K562 (cell line): ENCODE data around the gene ADAM15. TPM values are rescaled to one million over a fixed set of nuclear protein-coding genes. Genes with fewer than 3 reads are reported as not detected.

Experiments used
- ASH1L ChIP-seq: fragments of 450-650 bp; IDR thresholded peaks from 2 replicates; pipeline ENCODE4 v1.6.1; 2018; ENCODE audit warnings: borderline replicate concordance, mild to moderate bottlenecking, low read depth; ENCODE audit not compliant: partially characterized antibody
- CAMTA2 ChIP-seq: fragments of 250-450 bp; sonication (Bioruptor Pico); conservative IDR thresholded peaks from 2 replicates; pipeline ENCODE4 v1.5.1; 2022
- CBFA2T3 ChIP-seq: fragments of 450-650 bp; IDR thresholded peaks from 2 replicates; pipeline ENCODE4 v1.6.1; 2017
- ESRRA ChIP-seq: fragments of 450-650 bp; IDR thresholded peaks from 2 replicates; pipeline ENCODE4 v1.6.1; 2014; ENCODE audit warnings: low read depth, mild to moderate bottlenecking, moderate library complexity, borderline replicate concordance
- ETV1 ChIP-seq: fragments of 450-650 bp; conservative IDR thresholded peaks from 2 replicates; pipeline ENCODE4 v1.6.1; 2016; ENCODE audit warnings: missing genetic modification characterization, control low read depth, low read depth, missing compliant biosample characterization
- FUS ChIP-seq: fragments of 200-400 bp; formaldehyde crosslinking; optimal IDR thresholded peaks from 2 replicates; pipeline ENCODE3; 2017; ENCODE audit warnings: low read depth, low read length
- IRF2 ChIP-seq: sonication (generic); formaldehyde crosslinking; IDR thresholded peaks from 2 replicates; pipeline ENCODE4 v1.8.1; 2022; ENCODE audit warnings: mild to moderate bottlenecking, missing genetic modification reagents
- LCOR ChIP-seq: sonication (generic); formaldehyde crosslinking; IDR thresholded peaks from 2 replicates; pipeline ENCODE4 v1.8.0; 2022; ENCODE audit warnings: mild to moderate bottlenecking, missing genetic modification reagents
- MBD2 ChIP-seq: sonication (generic); IDR thresholded peaks from 2 replicates; pipeline ENCODE4 v1.6.1; 2016; ENCODE audit warnings: low read depth, borderline replicate concordance
- NCOR1 ChIP-seq: fragments of 450-650 bp; IDR thresholded peaks from 2 replicates; pipeline ENCODE4 v1.6.1; 2016; ENCODE audit warnings: mild to moderate bottlenecking, moderate library complexity
- SPI1 ChIP-seq: IDR thresholded peaks from 2 replicates; pipeline ENCODE4 v1.6.1; 2011; ENCODE audit warnings: low read depth, low read length, control low read depth, borderline replicate concordance
- ZNF644 ChIP-seq: fragments of 200-800 bp; sonication (Bioruptor generic); IDR thresholded peaks from 2 replicates; pipeline ENCODE4 v1.6.1; 2016; ENCODE audit warnings: low read depth, missing genetic modification characterization, missing compliant biosample characterization
- polyA plus RNA-seq, 8 experiments: library from polyadenylated mRNA; depleted of rRNA in 4 of 8; stranded (reverse) in 5 of 8; unstranded in 3 of 8; fragments of >200 nt; fragmentation: Nextera tagmentation in 2 of 8; fragmentation: Illumina TruSeq in 1 of 8; extraction: Ambion mirVana in 2 of 8; extraction: Trizol in 1 of 8; gene quantifications; 2 replicates each; pipeline versions ENCODE4 v1.2.1 to v1.2.3, GENCODE V29; 2011 to 2014; ENCODE audit warnings: inconsistent platforms in 1 of 8, missing spikeins in 1 of 8
- total RNA-seq, 7 experiments: library from RNA; depleted of rRNA in 6 of 7; stranded (reverse); fragments of >200 nt in 6 of 7; fragmentation: Illumina TruSeq in 2 of 7; extraction: Trizol in 2 of 7; gene quantifications; 2 replicates each; pipeline versions ENCODE4 v1.2.1 to v1.2.3, GENCODE V29; 2011 to 2021; ENCODE audit warnings: low replicate concordance in 1 of 7
- TF ChIP-seq, protein P1 (sequence below): sonication (generic); formaldehyde crosslinking; IDR thresholded peaks from 2 replicates; pipeline ENCODE4 v1.8.1; 2023; ENCODE audit warnings: mild to moderate bottlenecking, missing genetic modification reagents
- TF ChIP-seq, protein P2 (sequence below): fragments of 200-800 bp; sonication (Bioruptor generic); IDR thresholded peaks from 2 replicates; pipeline ENCODE4 v1.6.1; 2017; ENCODE audit warnings: missing genetic modification characterization, missing compliant biosample characterization
- TF ChIP-seq, protein P3 (sequence below): fragments of 450-650 bp; IDR thresholded peaks from 2 replicates; pipeline ENCODE4 v1.6.1; 2016; ENCODE audit warnings: low read depth, mild to moderate bottlenecking, moderate library complexity
- TF ChIP-seq, protein P4 (sequence below): fragments of 450-650 bp; IDR thresholded peaks from 2 replicates; pipeline ENCODE4 v1.6.1; 2017; ENCODE audit warnings: antibody characterized with exemption, mild to moderate bottlenecking
- TF ChIP-seq, protein P5 (sequence below): sonication (generic); formaldehyde crosslinking; IDR thresholded peaks from 2 replicates; pipeline ENCODE4 v1.8.1; 2023; ENCODE audit warnings: mild to moderate bottlenecking, missing genetic modification reagents

The ADAM15 gene
- total and polyA plus RNA-seq, 9 of the 15 experiments (the other 6 are each of a cell fraction or from before 2014, with no cell fraction given), result 0.69 to 72.3 (median 32.8) TPM

DNA sequence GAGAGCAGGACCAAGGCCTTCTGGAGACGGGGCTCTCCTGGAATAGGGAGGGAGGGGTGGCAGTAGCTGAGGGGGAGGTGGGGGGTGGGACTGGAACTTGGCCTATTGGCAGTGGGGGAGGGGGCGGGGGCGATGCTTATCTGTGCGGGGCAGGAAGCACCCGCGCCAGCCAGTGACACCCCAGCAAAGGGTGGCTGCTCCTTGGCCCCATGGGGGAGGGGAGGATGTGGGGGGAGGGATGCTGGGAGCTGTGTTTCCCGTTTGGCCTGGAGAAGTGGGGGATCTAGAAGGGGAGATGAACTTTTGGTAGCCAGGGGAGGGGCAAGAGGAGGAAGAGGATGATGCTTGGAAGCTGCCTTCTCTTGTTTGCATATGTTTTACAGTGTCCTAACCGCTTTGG lies 37.5 kb upstream of the ADAM15 start (continued):
- TF ChIP-seq FUS (no peak), ASH1L (no peak), CAMTA2 (CRISPR knock-in tag) (no peak), LCOR (CRISPR knock-in tag) (no peak), ESRRA (0 out of 2 replicates have a peak, but pooled peaks have one; percentile 7), MBD2 (0 out of 2 replicates have a peak, but pooled peaks have one; percentile 19), SPI1 (no peak), IRF2 (CRISPR knock-in tag) (no peak), ZNF644 (tag) (no peak), NCOR1 (peak; percentile 48), CBFA2T3 (peak; percentile 22; the same call in 1 of the 2 replicates), ETV1 (tag) (peak; percentile 57; the same call in 1 of the 2 replicates)
- TF ChIP-seq, protein P1, sequence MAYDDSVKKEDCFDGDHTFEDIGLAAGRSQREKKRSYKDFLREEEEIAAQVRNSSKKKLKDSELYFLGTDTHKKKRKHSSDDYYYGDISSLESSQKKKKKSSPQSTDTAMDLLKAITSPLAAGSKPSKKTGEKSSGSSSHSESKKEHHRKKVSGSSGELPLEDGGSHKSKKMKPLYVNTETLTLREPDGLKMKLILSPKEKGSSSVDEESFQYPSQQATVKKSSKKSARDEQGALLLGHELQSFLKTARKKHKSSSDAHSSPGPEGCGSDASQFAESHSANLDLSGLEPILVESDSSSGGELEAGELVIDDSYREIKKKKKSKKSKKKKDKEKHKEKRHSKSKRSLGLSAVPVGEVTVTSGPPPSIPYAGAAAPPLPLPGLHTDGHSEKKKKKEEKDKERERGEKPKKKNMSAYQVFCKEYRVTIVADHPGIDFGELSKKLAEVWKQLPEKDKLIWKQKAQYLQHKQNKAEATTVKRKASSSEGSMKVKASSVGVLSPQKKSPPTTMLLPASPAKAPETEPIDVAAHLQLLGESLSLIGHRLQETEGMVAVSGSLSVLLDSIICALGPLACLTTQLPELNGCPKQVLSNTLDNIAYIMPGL, result no peak
- TF ChIP-seq, protein P2, sequence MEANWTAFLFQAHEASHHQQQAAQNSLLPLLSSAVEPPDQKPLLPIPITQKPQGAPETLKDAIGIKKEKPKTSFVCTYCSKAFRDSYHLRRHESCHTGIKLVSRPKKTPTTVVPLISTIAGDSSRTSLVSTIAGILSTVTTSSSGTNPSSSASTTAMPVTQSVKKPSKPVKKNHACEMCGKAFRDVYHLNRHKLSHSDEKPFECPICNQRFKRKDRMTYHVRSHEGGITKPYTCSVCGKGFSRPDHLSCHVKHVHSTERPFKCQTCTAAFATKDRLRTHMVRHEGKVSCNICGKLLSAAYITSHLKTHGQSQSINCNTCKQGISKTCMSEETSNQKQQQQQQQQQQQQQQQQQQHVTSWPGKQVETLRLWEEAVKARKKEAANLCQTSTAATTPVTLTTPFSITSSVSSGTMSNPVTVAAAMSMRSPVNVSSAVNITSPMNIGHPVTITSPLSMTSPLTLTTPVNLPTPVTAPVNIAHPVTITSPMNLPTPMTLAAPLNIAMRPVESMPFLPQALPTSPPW (CRISPR knock-in tag), result peak; percentile 89
- TF ChIP-seq, protein P3, sequence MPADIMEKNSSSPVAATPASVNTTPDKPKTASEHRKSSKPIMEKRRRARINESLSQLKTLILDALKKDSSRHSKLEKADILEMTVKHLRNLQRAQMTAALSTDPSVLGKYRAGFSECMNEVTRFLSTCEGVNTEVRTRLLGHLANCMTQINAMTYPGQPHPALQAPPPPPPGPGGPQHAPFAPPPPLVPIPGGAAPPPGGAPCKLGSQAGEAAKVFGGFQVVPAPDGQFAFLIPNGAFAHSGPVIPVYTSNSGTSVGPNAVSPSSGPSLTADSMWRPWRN, result no peak
- TF ChIP-seq, protein P4, sequence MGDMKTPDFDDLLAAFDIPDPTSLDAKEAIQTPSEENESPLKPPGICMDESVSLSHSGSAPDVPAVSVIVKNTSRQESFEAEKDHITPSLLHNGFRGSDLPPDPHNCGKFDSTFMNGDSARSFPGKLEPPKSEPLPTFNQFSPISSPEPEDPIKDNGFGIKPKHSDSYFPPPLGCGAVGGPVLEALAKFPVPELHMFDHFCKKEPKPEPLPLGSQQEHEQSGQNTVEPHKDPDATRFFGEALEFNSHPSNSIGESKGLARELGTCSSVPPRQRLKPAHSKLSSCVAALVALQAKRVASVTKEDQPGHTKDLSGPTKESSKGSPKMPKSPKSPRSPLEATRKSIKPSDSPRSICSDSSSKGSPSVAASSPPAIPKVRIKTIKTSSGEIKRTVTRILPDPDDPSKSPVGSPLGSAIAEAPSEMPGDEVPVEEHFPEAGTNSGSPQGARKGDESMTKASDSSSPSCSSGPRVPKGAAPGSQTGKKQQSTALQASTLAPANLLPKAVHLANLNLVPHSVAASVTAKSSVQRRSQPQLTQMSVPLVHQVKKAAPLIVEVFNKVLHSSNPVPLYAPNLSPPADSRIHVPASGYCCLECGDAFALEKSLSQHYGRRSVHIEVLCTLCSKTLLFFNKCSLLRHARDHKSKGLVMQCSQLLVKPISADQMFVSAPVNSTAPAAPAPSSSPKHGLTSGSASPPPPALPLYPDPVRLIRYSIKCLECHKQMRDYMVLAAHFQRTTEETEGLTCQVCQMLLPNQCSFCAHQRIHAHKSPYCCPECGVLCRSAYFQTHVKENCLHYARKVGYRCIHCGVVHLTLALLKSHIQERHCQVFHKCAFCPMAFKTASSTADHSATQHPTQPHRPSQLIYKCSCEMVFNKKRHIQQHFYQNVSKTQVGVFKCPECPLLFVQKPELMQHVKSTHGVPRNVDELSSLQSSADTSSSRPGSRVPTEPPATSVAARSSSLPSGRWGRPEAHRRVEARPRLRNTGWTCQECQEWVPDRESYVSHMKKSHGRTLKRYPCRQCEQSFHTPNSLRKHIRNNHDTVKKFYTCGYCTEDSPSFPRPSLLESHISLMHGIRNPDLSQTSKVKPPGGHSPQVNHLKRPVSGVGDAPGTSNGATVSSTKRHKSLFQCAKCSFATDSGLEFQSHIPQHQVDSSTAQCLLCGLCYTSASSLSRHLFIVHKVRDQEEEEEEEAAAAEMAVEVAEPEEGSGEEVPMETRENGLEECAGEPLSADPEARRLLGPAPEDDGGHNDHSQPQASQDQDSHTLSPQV, result no peak
- TF ChIP-seq, protein P5, sequence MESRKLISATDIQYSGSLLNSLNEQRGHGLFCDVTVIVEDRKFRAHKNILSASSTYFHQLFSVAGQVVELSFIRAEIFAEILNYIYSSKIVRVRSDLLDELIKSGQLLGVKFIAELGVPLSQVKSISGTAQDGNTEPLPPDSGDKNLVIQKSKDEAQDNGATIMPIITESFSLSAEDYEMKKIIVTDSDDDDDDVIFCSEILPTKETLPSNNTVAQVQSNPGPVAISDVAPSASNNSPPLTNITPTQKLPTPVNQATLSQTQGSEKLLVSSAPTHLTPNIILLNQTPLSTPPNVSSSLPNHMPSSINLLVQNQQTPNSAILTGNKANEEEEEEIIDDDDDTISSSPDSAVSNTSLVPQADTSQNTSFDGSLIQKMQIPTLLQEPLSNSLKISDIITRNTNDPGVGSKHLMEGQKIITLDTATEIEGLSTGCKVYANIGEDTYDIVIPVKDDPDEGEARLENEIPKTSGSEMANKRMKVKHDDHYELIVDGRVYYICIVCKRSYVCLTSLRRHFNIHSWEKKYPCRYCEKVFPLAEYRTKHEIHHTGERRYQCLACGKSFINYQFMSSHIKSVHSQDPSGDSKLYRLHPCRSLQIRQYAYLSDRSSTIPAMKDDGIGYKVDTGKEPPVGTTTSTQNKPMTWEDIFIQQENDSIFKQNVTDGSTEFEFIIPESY (CRISPR knock-in tag), result no peak
